ENCODE data around the gene IDNK. TPM values are rescaled to one million over a fixed set of nuclear protein-coding genes. Genes with fewer than 3 reads are reported as not detected.

Gene IDNK
- polyA plus RNA-seq, 1 of the 3 experiments (the other 2 are of a cell fraction) = 4.2 TPM

GRCh38 chr9:83617299-83617698 lies 5.6 kb upstream of the IDNK start:
- no peak overlapping the region for H2AFZ ChIP-seq (ENCODE audit: low read depth)
- H3K4me1 ChIP-seq (ENCODE audit: control insufficient read depth in 1 of 2, insufficient read depth in 2 of 2, low read depth in 1 of 2, low read length in 1 of 2) = peaks cover 0 to 3% of the 10 kb centered on the region in 2 experiments; a peak in 1 of 4 replicates
- DNase-seq = no peak
- no peak overlapping the region for H3K27ac ChIP-seq (ENCODE audit: low read depth in 2 of 2, low read length in 1 of 2)
- no peaks in the 10 kb centered on the region for H3K9me3 ChIP-seq
- H3K9ac ChIP-seq = no peak overlapping the region
- H3F3A ChIP-seq (replicated peaks; ENCODE audit: insufficient read depth) = no peaks in the 10 kb centered on the region
- no peak overlapping the region for H3K4me2 ChIP-seq
- ChIA-PET CTCF (interaction anchor here (1.2 kb wide), 1 partner anchor 33 kb away, joined by 3 read pairs; no protein-coding TSS in a partner anchor), POLR2A (no interaction called here)
- H3K36me3 ChIP-seq (replicated peaks in 1 of 2; ENCODE audit: control insufficient read depth in 1 of 2, insufficient read depth in 2 of 2, low read length in 1 of 2) = no peaks in the 10 kb centered on the region
- H3K79me2 ChIP-seq (ENCODE audit: insufficient read depth) = no peaks in the 10 kb centered on the region
- H4K20me1 ChIP-seq (ENCODE audit: insufficient read depth) = no peaks in the 10 kb centered on the region
- no peaks in the 10 kb centered on the region for H3K9me2 ChIP-seq
- TF ChIP-seq REST (IDR thresholded peaks at IDR 0.05; ENCODE audit: low read depth, low read length) = no peak
- H3K4me3 ChIP-seq (ENCODE audit: low read depth in 2 of 2, low read length in 1 of 2) = no peak overlapping the region
- 64% methylated on average over 1 of the region's 1 CpG for WGBS (ENCODE audit: low lambda C conversion rate)
- H3K27me3 ChIP-seq (ENCODE audit: insufficient read depth) = no peaks in the 10 kb centered on the region

- Histone ChIP-seq H3K4me3 (ENCODE audit: low read depth in 2 of 2, low read length in 1 of 2) (no peak overlapping the region; a peak in 1 of 4 replicates), H3K9me3 (no peaks in the 10 kb centered on the region), H3K4me2 (no peak overlapping the region), H3K9me2 (no peaks in the 10 kb centered on the region), H2AFZ (ENCODE audit: low read depth) (no peak overlapping the region), H4K20me1 (ENCODE audit: insufficient read depth) (no peaks in the 10 kb centered on the region), H3K36me3 (replicated peaks in 1 of 2; ENCODE audit: control insufficient read depth in 1 of 2, insufficient read depth in 2 of 2, low read length in 1 of 2) (no peaks in the 10 kb centered on the region), H3K79me2 (ENCODE audit: insufficient read depth) (no peaks in the 10 kb centered on the region), H3K27me3 (ENCODE audit: insufficient read depth) (no peaks in the 10 kb centered on the region), H3K4me1 (ENCODE audit: control insufficient read depth in 1 of 2, insufficient read depth in 2 of 2, low read depth in 1 of 2, low read length in 1 of 2) (peaks cover 0 to 16% of the 10 kb centered on the region in 2 experiments; a peak in 2 of 4 replicates), H3F3A (replicated peaks; ENCODE audit: insufficient read depth) (peaks cover 3% of the 10 kb centered on the region), H3K9ac (no peak overlapping the region), H3K27ac (ENCODE audit: low read depth in 2 of 2, low read length in 1 of 2) (no peak overlapping the region)
- peak; percentile 66 for DNase-seq
- CTCF ChIA-PET = interaction anchor here (0.6 to 4.5 kb wide), 29 partner anchors 9 to 640 kb away, joined by 3 to 16 read pairs (median 4); partner anchors contain the start of genes FRMD3, KIF27 and UBQLN1
- 47% methylated on average over 7 of the region's 7 CpGs for WGBS (ENCODE audit: low lambda C conversion rate)
- POLR2A ChIA-PET = interaction anchor here (0.9 kb wide), 1 partner anchor 87 kb away, joined by 5 read pairs; the partner anchor contains the start of gene UBQLN1
- TF ChIP-seq MXI1 (IDR thresholded peaks at IDR 0.05; ENCODE audit: low read depth, low read length) (peak; percentile 44; the same call in 1 of the 2 replicates), ZBTB33 (IDR thresholded peaks at IDR 0.05; ENCODE audit: borderline replicate concordance, low read depth) (no peak), NRF1 (IDR thresholded peaks at IDR 0.05; ENCODE audit: low read depth, low read length) (no peak), EZH2phosphoT487 (IDR thresholded peaks at IDR 0.05; ENCODE audit: borderline replicate concordance, low read depth) (no peak), TAF1 (IDR thresholded peaks at IDR 0.05; ENCODE audit: borderline replicate concordance, low read depth, low read length) (no peak), SMC3 (IDR thresholded peaks at IDR 0.05; ENCODE audit: low read depth, low read length) (peak; percentile 72), IRF3 (IDR thresholded peaks at IDR 0.05; ENCODE audit: low read depth, low read length) (no peak), RAD21 (IDR thresholded peaks at IDR 0.05; ENCODE audit: low read length) (peak; percentile 79), REST (IDR thresholded peaks at IDR 0.05; ENCODE audit: low read depth, low read length) (no peak), EP300 (IDR thresholded peaks at IDR 0.05; ENCODE audit: borderline replicate concordance in 1 of 2, low read depth in 1 of 2, low read length in 1 of 2) (no peak), TCF12 (IDR thresholded peaks at IDR 0.05) (no peak), JUND (IDR thresholded peaks at IDR 0.05) (no peak), RFX5 (IDR thresholded peaks at IDR 0.05; ENCODE audit: low read length) (no peak)
Measured at GRCh38 chr9:83620841-83621636, 1.9 kb upstream of the IDNK start.

Data from SK-N-SH (cell line).